GM21529 (cell line): ENCODE measurements around the gene RIF1.

Source experiments
- ATAC-seq: cut with Tn5 transposase; IDR thresholded peaks from one replicate; pipeline ENCODE4 v1.9.1; 2021; ENCODE audit not compliant: unreplicated experiment

Gene RIF1

DNA sequence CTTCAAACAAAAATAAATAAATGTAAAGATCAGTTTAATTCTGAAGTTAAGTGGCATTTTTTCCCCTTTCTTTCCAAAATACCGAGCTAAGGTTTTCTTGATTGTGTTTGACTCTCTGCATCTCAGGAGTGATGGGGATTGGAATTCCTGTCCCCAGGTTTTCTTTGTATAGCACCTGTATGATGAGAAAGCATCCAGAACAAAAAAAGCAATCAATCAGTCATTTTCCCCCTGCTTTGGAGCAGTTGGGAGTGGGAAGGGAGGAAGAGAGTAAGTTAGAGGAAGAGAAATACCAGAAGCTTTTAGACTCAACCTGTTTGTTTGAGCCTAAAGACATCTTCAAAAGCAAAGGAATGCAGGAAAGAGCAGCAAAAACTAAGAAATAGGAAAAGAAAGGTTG is 88.5 kb downstream of the RIF1 start:
- ATAC-seq = no peak

DNA sequence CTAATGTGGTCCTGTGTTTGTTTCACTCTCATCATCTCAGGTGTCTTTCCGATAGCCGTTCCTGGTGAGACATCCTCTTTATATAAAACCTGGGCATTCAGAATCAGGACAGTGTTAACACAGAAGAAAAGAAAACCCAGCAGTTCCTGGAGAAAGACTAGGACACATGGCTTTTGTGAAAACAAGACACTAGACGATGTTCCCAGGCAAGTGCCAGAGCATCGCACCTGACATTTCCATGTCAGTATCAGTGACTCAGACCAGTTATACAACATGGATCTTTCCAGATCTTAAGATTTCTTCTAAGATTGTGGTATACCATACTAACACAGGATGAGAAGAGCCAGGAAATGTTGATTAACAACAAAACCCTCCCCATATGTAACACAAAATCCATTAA is 96.5 kb downstream of the RIF1 start:
- ATAC-seq = no peak

DNA sequence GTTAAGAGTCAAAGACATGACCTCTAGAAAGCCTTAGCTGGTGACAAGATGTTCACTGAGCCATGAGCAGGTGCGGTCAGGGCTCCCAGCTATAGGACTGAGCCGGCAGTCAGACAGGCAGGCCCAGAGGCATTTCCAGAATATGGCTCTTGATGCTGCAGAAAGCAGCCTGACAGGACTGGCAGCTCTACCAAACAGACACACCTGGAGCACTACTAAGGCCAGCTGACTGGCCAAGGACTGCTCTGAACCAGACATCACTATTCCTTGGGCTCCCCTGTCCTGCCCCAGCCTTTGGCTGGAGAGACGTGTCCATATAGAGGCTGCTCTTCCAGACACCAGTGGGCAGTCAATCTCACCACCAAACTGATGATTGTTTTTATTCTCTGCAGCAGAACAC is 98.8 kb downstream of the RIF1 start:
- ATAC-seq = no peak

DNA sequence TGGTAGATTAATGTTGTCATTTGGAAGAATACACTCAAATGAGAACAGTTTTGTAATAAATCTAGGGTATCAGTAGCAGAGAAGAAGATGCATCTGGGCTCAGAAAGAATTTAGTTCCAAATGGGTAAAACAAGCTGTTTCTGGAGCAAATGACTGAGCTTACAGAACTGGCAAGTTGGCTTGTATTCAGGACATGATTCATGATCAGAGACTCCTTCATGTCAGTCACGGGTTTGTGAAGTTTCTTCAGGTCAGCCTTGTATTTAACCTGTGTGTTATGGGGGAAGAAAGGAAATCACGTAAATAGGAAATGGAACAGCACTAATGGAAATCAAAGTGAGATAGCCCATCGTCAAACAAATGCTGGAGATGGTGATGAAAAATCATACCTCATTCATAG is 109.1 kb downstream of the RIF1 start:
- ATAC-seq = no peak

DNA sequence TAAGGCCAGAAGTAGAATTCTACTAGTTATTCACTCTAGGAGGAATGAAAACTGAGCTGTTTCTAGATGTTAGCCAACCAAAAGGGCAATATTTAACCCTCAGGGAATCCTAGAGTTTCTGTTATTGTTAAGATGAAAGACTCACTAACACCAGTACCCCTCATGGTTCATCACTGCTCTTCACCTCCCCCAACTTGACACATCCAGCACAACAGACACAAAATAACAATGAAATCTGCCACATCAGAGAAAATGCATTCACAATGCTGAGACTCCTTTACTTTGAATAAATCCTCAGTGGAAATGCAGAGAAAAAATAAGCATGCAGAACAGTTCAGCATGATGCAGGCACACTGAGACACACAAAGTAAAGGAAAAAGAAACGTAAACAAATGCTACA is 111.3 kb downstream of the RIF1 start:
- ATAC-seq = no peak

DNA sequence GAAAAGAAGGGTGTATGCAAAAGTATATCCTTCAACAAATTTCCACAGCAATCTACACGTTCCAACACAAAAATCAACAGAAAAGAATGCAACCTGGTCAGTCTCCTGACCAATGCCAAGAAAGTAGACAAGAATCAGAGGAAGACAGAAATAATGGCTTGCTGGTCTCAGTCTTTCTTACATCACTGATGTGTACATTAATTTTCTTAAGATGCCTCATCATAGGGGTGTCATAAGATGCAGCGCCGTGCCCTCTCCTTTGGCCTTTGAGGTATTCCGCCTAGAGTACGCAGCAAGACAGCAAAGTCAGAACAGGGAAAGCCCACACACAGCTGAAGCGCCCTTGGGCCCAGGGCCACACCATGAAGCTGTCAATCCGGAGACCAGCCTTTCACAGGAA is 112.9 kb downstream of the RIF1 start:
- ATAC-seq = no peak

DNA sequence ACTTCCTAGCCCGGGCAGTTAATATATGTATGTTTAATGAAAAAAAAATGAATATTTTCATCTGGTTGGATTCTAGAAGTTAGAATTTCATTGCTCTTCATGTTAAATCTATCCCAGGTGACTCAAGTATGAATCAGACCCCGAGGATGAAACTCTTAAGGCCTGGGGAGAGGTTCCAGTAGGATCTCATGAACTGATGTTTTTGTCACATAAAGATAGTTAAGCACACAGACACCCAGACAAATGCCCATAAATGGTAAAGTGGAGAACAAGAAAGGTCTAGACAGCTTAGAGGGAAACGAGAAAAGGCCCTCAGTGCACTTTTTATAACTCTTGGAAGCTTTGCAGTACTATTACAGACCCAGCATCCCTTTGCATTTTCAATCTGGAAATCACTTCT is 114.1 kb downstream of the RIF1 start:
- ATAC-seq = no peak

DNA sequence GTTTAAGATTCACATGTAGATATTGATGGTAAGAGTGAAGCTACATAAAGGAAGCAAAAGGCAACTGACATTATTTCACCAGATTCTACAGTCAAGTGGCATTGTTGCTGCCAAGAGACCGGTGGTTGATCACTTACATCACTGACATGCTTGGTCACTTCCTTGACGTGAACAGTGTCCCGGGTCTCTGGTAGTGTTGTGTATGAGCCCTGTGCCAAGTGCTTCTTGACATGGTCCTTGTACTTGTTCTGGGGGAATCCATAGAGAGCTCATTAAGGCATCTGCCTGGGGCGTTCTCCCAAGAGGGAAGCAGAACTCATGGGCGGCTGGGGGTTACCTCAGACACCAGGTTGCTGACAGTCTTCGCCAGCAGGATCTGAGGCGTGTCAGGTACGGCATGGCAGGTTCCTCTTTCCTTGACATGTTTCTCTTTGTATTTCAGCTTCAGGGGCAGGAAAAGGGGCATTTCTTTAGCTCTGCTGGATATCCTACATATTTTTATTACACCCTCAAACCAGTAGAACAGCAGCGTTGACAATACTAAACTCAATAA is 116.2 kb downstream of the RIF1 start:
- ATAC-seq = no peak

DNA sequence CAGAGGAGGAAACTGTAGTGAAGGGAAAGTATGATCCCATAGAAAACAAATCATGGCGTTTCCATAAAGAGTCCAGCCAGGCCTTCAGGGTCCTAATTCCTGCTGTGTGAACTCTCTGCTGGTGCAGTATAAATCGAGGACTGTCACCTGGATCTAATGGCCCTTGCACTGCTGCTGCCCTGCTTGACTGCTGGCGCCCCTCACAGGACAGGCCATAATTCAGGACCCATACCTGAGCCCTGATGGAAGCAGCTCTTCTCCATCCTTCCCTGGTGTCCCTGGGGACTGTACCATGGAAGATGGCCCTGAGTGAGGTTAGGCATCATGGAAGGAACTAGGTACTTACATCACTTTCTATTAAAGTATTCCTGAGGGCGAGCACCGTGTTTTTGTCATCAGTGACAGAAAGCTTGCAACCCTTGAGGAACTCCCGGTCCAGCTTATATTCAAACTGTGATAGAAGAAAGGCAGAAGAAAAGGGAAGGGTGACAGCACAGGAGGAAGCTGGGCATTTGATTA is 116.9 kb downstream of the RIF1 start:
- no peak for ATAC-seq
